Ramos (cell line): ENCODE measurements around the gene MRPL19.
"Not testable (repeated sequence)": the region's sequence is repeated elsewhere in the genome, so short reads cannot be mapped to it uniquely, and the experiment has no call there.

Experiments
- in situ Hi-C: fragments of 300-500 bp; cut with MboI; formaldehyde crosslinking; loops from one replicate; pipeline ENCODE4 v1.14.3; 2022; ENCODE audit warnings: low sequenced_read_pairs; ENCODE audit not compliant: unreplicated experiment

MRPL19 gene

DNA sequence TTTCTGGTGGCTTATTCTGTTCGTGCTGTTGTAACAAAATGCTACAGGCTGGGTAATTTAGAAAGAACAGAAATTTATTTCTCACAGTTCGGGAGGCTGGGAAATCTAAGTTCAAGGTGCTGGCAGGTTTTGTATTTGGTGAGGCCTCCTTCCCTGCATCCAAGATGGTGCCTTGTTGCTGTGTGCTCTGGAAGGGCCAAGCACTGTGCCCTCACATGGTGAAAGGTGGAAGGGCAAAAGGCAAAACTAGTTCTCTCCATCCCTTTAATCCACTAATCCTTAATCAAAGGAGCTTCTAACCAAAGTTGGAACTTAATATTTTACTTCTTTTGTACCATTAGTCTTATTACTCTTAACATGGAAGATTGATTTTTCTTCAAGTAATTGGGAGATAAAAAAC, 7.4 kb downstream of the MRPL19 start:
- in situ Hi-C loops = no loop called here

DNA sequence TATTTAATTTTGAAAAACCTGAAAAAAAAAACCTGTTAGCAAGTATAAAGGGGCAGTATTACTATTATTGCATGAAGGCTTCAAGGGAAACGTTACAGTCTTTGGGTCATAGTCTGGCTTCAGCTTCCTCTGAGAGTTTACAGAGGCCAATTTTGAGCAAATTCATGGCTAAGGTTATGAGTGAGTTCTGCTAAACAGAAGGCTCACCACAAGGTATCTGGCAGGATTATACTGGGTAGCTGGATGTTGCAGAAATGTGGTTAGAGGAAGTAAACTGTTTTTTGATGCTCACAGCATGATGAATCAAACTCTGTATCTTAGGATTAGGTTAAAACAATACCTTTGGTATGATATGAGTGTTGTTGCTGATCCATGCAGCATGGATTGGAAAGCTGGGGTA, 9.3 kb downstream of the MRPL19 start:
- in situ Hi-C loops = no loop called here

DNA sequence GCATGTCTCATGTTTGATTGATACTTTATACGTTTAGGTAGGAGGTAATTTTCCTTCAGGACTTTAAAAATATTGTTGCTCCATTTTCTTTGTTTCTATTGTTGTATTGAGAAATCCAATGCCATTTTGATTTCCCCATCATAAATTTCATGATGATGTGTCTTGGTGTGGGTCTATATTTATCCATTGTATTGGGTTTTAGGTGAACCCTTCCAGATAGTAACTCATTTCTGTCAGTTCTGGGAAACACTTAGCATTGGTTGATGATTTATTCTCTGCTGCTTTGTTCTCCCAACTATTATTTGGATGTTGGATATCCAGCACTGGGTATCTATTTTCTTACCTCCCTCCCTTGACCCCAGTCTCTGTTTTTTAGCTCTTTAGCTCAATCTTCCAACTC, 10.0 kb downstream of the MRPL19 start:
- in situ Hi-C loops = no loop called here

DNA sequence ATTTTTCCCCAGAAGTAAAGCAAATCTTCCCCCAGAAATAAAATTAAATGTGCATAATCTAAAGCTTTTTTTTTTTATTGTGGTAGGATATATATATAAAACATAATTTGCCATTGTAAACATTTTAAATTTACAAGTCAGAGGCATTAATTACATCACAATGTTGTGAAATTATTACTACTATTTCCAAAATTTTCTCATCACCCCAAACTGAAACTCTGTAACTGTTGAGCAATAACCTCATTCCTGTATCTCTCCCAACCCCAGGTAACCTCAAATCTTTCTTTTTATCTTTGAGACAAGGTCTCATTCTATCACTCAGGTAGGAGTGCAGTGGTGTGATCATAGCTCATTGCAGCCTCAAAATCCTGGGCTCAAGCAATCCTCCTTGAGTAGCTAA, 11.2 kb downstream of the MRPL19 start:
- in situ Hi-C loops = no loop called here

DNA sequence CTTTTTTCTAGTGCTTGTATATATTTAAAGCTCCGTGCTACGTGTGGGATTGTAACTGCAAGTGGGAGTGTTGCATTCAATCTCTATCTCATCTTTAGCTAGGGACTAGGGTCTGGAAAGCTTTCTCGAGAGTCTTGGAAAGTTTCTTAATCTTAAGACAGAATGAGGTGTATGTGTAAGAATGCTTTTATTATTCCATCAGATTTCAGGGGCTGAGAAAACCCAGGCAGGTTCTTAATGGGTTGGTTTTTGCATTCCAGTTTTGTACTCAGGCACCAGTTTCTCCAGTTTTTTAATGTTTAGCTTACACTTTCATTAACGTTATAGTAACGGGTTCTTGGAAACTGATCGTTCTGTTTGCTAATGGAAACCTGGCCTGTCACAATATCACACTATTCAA, 20.3 kb downstream of the MRPL19 start:
- in situ Hi-C loops = no loop called here

DNA sequence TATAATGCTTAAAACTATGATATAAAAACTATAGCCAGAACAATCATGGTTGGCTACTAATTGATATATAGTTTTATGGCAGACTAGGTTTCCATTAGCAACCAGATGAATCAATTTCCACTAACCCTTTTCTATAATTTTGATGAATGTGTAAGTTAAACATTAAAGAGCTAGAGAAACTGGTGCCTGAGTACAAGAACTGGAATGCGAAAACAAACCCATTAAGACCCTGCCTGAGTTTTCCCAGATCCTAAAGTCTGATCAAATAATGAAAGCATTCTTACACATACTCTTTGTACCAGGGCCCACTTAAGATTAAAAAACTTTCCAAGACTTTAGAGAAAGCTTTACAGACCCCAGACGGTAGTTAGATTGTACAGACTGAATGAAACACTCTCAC, 21.3 kb downstream of the MRPL19 start:
- in situ Hi-C loops = no loop called here

GRCh38 chr2:75675423-75675822, 28.8 kb downstream of the MRPL19 start:
- in situ Hi-C loops = not testable (repeated sequence)

GRCh38 chr2:75675908-75676307, 29.3 kb downstream of the MRPL19 start:
- in situ Hi-C loops = no loop called here

- in situ Hi-C loops = no loop called here
Observed at GRCh38 chr2:75676464-75676863, 29.9 kb downstream of the MRPL19 start.

DNA sequence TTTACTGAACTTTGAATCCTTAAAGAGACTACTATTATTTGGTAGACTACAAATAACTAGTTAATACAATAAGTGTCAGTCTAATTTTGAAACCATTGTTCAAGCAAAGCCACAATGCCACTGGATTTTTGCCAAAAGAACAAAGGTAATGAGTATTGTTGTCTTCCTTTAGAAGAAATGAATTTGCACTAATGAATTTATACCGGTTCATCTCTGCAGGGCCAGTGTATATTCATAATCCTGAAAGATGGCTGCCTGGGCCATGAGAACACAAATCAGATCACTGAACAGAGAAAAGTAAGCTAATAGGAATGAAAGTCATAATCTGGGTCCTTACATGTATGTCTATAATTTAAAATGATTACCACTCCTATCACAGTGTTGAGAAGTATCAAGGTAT, 33.0 kb downstream of the MRPL19 start:
- in situ Hi-C loops = no loop called here

- in situ Hi-C loops = no loop called here
Observed at GRCh38 chr2:75680402-75680801, 33.8 kb downstream of the MRPL19 start.

- in situ Hi-C loops = not testable (repeated sequence)
Observed at GRCh38 chr2:75683430-75683829, 36.8 kb downstream of the MRPL19 start.

DNA sequence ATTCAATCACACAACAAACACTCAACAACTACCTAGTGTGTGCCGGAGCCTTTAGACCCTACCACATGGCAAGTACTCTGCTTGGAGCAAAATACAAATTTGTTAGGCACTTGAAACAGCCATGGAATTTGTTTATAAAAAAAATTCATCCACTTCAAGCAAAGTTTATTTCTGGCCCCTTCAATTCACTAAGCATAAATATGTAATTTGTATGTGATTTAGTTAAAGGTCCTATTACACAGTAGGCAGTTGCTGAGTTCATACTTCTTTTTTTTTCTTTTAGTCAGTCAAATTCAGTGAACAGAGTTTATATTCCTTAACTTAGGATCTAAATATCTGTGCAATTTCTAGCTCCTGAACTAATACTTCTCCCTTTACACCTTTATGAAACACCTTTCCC, 41.6 kb downstream of the MRPL19 start:
- in situ Hi-C loops = no loop called here

- in situ Hi-C loops = no loop called here
Observed at GRCh38 chr2:75698918-75699317, 52.3 kb downstream of the MRPL19 start.

GRCh38 chr2:75702593-75702992, 56.0 kb downstream of the MRPL19 start:
- in situ Hi-C loops = loop anchor here (10.0 kb wide), 1 partner anchor 58 kb away; the partner anchor contains the start of gene MRPL19

DNA sequence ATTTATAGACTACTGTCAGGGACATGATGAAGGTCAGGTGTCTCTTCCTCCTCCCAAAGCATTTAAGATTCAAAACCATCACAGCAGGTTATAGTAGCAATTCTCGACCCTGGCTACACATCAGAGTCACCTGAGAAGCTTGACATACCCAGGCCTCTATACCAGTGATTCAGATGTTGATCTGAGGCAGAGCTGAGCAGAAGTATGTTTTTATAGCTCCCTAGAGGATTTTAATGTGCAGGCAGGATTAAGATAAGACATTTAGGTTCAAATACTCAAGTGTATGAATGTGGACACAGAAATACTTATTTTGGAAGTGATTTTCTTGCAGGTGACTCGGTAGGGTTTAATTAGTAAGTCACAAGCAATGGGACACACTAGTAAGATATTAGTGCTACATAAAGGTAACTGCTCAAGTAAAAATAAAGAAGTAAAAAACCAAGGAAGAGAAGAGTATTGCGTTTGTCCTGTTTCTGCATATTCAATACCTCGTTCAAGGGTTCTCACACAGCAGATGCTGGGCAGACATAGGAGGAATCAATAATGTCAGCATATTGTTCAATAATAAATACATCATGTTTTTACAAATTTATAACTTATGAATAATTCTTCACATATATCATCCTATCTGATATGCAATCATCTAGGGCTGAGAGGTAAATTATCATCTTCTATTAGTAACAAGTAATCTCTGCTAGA, 57.2 kb downstream of the MRPL19 start:
- in situ Hi-C loops = loop anchor here (10.0 kb wide), 1 partner anchor 59 kb away; the partner anchor contains the start of gene MRPL19

- in situ Hi-C loops = loop anchor here (10.0 kb wide), 1 partner anchor 61 kb away; the partner anchor contains the start of gene MRPL19
Observed at GRCh38 chr2:75705921-75706320, 59.3 kb downstream of the MRPL19 start.

GRCh38 chr2:75707901-75708300, 61.3 kb downstream of the MRPL19 start:
- in situ Hi-C loops = loop anchor here (10.0 kb wide), 1 partner anchor 63 kb away; the partner anchor contains the start of gene MRPL19

- in situ Hi-C loops = loop anchor here (10.0 kb wide), 1 partner anchor 64 kb away; the partner anchor contains the start of gene MRPL19
Observed at GRCh38 chr2:75709297-75709696, 62.7 kb downstream of the MRPL19 start.

- in situ Hi-C loops = no loop called here
Observed at GRCh38 chr2:75710220-75710576, 63.6 kb downstream of the MRPL19 start.

- in situ Hi-C loops = no loop called here
Observed at GRCh38 chr2:75710577-75711253, 64.1 kb downstream of the MRPL19 start, which contains the start of gene GCFC2. GCFC2 (minus strand) TSS chr2:75710915; CDS start chr2:75710855, 60 bp downstream.

GRCh38 chr2:75711590-75711989, 65.0 kb downstream of the MRPL19 start:
- in situ Hi-C loops = not testable (repeated sequence)
